Gastroesophageal sphincter (tissue), 3 donors: ENCODE measurements around the gene DMPK.

ENCODE experiments used
- EP300 ChIP-seq: sonication (generic); formaldehyde crosslinking; IDR thresholded peaks from one replicate; pipeline ENCODE4 v1.6.1; 2017; ENCODE audit warnings: antibody characterized with exemption, mild to moderate bottlenecking
- POLR2A ChIP-seq, 2 donors: fragments of 450-650 bp; IDR thresholded peaks; one replicate each; pipeline ENCODE4 v1.6.1; 2017; ENCODE audit warnings: antibody characterized with exemption in 2 of 2, mild to moderate bottlenecking in 2 of 2, moderate library complexity in 1 of 2
- POLR2AphosphoS5 ChIP-seq: sonication (generic); formaldehyde crosslinking; IDR thresholded peaks from one replicate; pipeline ENCODE4 v1.6.1; 2017; ENCODE audit warnings: antibody characterized with exemption
- TF ChIP-seq, protein P1 (sequence below), 4 experiments: fragments of 200-600 bp in 2 of 4; fragments of 450-650 bp in 2 of 4; sonication (generic) in 1 of 4; IDR thresholded peaks; one replicate each; pipeline ENCODE4 v1.5.1; 2017 to 2019; ENCODE audit warnings: antibody characterized with exemption in 4 of 4, mild to moderate bottlenecking in 2 of 4, moderate library complexity in 2 of 4

DNA sequence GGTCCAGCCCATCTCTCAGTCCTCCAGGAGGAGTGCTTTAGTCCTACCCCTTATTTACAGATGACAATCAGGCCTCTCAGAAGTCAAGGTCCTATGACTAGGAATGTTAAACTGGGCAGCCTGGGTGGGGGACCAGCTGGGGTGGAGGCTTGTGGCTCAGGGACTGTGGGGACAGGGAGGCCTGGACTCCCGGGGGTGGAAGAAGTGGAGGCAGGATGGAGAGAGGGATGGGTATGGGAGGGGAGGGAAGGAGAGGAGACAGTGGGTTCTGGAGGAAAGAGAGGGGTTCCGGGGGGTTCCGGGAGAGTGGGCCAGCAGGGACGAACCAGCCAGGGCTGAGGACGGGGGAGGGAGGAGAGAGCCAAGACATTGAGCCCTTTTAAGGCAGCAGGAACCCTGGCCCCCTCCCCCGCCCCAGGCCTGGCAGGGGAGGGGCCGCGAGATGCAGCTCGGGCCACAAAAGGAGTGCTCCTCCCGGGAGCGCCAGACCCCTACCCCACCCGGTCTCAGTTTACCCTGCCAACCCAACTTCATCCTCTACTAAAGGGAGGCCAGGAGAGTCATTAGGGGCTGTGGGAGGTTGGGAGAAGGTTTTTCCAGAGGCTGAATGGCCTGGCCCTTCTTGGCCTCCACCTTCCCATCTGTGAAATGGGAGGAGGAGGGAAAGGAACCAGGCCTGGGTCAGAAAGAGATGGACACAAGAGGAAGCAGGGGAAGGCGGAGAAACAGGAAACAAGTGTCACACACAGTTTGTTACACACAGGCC, 1.7 kb downstream of the DMPK start:
- TF ChIP-seq, protein P1, sequence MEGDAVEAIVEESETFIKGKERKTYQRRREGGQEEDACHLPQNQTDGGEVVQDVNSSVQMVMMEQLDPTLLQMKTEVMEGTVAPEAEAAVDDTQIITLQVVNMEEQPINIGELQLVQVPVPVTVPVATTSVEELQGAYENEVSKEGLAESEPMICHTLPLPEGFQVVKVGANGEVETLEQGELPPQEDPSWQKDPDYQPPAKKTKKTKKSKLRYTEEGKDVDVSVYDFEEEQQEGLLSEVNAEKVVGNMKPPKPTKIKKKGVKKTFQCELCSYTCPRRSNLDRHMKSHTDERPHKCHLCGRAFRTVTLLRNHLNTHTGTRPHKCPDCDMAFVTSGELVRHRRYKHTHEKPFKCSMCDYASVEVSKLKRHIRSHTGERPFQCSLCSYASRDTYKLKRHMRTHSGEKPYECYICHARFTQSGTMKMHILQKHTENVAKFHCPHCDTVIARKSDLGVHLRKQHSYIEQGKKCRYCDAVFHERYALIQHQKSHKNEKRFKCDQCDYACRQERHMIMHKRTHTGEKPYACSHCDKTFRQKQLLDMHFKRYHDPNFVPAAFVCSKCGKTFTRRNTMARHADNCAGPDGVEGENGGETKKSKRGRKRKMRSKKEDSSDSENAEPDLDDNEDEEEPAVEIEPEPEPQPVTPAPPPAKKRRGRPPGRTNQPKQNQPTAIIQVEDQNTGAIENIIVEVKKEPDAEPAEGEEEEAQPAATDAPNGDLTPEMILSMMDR (IDR thresholded peaks at IDR 0.05): no peak
- TF ChIP-seq POLR2A (IDR thresholded peaks at IDR 0.05) (no peak), POLR2AphosphoS5 (no peak), EP300 (no peak)
